ENCODE data around the gene FADD.

DNA sequence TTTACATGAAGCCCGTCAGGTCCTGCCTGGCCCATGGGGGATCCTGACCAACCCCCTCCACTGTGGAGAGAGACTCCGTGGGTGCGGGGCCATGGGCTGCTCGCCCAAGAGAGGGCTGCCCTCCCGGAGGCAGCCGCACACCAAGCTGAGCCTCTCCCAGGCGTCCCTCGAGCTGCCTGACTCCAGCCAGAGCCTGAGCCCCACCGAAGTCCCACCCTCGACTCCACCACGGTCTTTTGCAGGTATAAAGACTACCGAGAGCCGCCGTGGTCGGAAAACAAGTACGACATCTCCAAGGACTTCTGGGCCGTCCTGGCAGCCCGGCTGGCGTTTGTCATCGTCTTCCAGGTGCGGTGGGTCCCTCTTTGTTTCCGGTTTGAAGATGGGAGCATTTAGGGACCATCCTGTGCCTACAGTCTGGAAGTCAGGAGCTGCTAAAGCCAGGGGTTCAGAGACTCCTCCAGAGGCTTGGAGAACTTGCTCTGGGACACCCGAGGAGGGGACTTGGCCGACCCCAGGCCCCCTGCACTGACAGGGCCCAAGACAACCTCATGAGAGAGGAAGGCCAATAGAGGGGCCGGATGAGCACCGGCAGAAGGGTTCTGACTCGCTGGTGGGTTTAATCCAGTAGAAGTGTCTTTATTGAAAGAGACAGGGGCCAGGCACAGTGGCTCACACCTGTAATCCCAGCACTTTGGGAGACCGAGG is 17.6 kb upstream of the FADD start:
- TF ChIP-seq, protein P1, sequence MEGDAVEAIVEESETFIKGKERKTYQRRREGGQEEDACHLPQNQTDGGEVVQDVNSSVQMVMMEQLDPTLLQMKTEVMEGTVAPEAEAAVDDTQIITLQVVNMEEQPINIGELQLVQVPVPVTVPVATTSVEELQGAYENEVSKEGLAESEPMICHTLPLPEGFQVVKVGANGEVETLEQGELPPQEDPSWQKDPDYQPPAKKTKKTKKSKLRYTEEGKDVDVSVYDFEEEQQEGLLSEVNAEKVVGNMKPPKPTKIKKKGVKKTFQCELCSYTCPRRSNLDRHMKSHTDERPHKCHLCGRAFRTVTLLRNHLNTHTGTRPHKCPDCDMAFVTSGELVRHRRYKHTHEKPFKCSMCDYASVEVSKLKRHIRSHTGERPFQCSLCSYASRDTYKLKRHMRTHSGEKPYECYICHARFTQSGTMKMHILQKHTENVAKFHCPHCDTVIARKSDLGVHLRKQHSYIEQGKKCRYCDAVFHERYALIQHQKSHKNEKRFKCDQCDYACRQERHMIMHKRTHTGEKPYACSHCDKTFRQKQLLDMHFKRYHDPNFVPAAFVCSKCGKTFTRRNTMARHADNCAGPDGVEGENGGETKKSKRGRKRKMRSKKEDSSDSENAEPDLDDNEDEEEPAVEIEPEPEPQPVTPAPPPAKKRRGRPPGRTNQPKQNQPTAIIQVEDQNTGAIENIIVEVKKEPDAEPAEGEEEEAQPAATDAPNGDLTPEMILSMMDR (optimal IDR thresholded peaks at IDR 0.05 in 1 of 3, IDR thresholded peaks at IDR 0.05 in 1 of 3, conservative IDR thresholded peaks at IDR 0.05 in 1 of 3; ENCODE audit: extremely low read depth in 1 of 3, insufficient read depth in 2 of 3, low read length in 3 of 3) = no peak
- no peak for TF ChIP-seq EZH2 (IDR thresholded peaks at IDR 0.05; ENCODE audit: low read length)

Measured in keratinocyte (primary cell).